GM18868 (cell line): ENCODE results near the gene WDFY1.
A peak's percentile ranks its signal among the peaks of the same experiment; 100 is the strongest.

Experiments used
- ATAC-seq: cut with Tn5 transposase; IDR thresholded peaks from one replicate; pipeline ENCODE4 v1.9.1; 2021; ENCODE audit warnings: mild to moderate bottlenecking, moderate library complexity; ENCODE audit not compliant: unreplicated experiment

The WDFY1 gene

DNA sequence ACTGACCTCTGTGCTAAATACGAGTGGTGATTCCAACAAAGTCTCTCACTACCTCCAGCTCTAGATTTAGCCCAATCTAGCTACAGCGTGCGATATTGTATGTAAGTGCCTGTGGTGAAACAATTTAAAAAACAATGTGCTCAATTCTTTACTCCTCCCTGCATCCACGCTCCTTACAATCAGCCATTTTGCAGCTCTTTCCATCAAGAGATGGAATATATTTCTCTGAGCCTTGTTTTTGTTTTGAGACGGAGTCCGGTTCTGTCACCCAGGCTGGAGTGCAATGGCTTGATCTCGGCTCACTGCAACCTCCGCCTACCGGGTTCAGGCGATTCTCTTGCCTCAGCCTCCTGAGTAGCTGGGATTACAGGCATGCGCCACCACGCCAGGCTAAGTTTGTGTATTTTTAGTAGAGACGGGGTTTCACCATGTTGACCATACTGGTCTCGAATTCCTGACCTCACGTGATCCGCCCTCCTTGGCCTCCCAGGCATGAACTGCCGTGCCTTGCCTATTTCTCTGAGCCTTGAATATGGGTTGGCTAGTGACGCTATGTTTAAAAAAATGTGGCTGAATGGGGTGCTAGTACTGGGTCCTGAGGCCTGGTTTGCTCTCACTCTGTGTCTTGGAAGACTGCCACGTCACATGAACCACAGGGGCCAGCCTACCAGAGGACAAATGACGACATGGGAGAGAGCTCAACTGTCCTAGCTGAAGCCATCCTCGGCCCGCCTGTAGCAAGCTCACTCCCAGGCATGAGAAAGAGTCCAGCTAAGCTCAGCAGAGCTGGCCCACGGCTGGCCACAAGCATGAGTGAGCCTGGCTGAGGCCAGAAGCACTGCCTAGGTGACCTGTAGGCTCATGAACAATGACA is 14.8 kb downstream of the WDFY1 start:
- ATAC-seq, result no peak

DNA sequence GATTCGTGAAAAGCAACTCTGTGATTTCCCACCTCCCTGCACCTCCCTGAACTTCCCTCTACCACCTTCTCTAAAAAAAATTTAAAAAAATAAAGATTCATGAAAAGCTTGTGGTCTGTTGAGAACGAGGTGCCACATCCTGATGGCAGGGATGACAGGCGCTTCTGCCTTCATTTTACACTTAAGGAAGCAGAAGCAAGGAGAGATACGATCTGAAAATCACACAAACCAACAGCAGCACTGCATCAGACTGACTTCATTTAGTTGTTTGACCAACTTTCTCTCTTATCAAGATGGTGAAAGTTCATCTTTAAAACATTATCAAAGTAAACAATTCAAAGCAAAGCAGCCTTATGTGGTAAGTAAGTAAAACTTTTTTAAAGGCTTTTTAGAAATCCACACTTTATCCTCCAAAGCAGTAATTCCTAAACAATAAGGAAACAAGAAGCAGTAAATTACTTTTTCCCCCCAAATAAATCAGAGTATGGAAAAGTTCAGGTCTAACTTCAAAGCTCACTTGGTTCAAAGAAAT is 15.5 kb downstream of the WDFY1 start:
- peak; percentile 61 for ATAC-seq

DNA sequence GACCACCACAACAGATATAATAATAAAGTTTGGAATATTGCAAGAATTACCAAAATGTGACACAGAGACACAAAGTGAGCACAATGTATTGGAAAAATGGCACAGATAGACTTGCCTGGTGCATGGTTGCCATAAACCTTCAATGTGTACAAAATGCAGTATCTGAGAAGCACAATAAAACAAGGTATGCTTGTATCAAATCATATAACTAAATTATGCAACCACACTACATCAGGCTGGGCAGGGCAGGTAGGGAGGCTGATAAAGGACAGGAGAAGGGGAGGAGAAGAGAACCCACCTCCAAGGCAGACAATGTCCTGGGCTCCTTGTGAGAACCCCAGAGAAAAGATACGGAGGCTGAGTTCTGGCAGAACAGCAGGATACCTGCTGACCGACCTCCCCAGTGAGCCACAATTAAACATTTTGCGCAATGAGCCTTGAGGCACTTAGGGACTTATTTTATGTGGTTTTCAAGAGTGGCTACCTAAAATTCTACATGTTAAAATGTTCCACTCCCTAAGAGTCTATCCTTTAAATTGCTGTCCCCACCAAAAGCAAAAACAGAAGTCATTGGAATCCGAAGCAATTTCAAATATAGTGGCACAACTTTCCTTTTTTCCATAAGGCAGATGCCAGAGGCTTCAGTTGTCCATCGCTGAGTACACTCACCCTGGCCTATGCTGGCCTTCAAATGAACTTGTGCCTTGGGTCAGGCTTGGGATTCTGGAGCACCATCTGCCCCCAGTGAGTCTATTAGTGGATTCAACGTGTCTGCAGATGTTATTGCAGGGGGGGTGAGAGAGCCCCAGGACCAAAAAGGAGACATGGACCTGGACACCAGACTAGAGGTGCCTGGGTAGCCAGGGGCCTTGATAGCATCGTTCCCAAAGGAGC is 16.8 kb downstream of the WDFY1 start:
- ATAC-seq, result no peak

DNA sequence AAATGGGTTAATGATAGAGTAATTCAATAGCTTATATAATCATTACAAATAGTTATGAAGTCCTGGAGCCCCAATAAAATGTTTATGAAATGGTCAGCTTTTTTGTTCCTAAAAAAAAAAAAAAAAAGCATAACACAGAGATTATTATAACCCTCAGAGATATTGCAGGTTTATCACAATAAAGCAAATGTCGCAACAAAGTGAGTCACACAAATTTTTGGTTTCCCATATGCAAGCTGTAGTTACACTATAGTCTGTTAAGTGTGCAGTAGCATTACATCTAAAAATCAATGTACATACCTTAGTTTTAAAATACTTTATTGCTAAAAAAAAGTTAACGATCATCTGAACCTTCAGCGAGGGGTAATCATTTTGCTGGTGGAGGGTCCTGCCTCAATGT is 20.0 kb downstream of the WDFY1 start:
- ATAC-seq, result no peak

DNA sequence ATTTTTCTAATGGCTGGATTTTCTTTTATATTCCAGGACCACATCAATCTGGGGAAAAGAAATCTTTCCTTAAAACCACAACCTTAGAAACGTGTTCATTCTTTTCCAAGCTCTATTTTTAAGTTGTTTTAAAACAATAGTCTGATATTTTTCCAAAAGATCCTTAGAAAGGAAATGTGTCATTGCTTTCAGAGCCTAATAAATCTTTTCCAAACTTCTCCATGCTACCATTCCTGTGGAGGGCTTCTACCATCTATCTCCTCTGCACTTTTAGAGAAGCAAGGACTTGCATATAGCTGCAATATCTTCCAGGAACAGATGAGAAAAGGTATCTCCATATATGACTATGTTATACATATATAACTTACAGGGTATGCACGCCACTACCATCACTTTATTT is 21.2 kb downstream of the WDFY1 start:
- ATAC-seq, result no peak

DNA sequence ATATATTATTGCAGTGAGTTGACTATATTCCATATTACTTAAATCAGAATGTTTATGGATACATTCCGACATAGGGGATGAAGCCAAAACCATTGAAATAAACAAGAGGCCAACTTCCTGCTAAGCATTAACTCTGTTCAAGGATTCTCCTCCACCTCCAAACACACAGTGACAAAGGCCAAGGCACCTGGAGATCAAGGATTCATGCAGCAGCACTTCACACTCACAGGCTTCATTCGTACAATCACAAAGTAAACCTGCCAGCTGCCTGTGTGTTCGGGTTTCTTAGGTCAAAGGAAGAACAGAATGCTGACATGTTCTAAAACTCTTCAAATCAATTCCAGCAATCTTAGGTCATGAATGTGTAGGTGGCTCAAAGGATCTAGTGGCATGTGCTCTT is 22.8 kb downstream of the WDFY1 start:
- no peak for ATAC-seq

DNA sequence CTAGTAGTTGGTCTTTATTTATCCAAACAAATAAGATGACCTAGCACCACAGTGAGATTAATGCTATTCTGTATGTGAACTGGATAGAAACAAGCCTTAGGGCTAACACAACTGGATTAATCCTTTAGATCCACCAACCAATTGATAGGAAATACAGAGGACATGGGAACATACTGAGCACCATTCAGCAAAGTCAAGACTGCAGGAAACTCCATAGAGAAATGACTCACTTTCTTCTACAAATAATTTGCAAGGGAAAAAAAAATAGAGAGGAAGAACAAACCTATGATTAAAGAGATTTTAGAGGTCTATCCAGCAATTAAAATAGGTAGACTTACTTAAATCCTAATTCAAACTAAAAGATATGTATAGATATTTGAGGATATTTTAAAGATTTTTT is 23.9 kb downstream of the WDFY1 start:
- no peak for ATAC-seq

DNA sequence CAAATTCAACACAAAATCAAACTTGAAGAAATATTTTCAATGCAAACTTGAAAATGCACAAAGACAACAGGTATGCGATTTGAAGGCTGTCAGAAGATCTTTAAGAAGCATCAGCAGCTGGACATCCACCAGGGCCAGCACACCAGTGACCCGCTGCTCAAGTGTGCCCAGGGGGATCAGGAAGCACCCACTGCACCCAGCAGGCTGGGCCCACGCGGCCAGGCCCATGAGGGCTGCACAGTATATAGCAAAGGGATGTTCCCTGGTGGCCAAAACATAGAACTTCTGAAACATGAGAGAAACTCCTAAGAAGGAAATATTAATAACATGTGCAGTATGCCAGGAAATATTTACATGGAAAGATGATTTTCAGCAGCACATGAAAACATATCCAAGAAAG is 25.0 kb downstream of the WDFY1 start:
- ATAC-seq, result no peak

DNA sequence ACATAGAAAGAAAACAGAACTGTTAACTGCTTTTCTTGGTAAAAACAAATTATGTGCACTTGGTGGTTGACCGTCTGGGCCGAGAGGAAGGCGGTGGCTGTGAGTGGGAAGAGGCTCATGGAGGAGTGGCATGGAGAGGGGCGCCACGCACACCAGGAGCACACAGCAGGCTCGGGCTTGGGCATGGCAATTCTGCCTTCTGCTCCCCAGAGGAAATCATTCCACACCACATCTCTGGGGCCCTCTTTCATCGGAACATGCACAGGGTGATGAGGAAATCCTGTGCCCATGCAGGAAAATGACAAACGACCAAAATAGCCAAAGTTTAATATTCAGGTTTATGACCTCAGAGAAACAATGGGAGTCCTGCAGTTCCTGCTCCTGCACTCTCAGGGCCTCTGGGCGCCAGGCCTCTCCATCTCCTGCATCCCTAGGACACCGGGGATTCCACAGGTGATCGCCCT is 26.4 kb downstream of the WDFY1 start:
- no peak for ATAC-seq

DNA sequence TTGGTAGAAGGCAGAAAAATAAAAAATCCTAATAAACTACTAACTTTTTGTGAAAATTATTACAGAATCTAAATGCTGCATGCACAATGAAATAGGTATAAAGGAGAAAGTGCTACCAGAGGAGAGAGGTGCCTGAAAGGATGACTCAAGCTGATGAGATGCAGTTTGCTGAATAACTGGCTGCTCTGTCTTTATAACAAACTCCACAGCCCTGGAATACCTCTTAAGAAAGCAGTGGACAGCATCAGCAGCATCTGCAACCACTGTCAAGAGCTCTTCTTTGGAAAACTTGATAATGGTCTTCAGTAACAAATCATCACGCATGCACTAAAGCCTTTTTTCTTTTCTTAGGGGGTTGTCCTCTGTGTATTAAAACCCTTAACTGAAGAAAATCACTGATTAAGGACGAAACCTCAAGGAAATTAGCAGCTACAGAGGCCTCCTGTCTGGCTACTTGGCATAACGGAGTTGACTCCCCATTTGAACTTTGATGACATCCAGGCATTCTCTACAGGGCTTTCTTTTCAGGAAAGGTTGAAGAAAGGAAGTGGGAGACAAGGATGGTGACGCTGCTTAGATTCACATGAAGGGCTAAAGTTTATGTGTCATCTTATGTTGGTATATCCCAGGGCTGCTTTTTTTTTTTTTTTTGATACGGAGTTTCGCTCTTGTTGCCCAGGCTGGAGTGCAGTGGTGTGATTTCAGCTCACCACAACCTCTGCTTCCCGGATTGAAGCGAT is 28.8 kb downstream of the WDFY1 start:
- ATAC-seq, result no peak

DNA sequence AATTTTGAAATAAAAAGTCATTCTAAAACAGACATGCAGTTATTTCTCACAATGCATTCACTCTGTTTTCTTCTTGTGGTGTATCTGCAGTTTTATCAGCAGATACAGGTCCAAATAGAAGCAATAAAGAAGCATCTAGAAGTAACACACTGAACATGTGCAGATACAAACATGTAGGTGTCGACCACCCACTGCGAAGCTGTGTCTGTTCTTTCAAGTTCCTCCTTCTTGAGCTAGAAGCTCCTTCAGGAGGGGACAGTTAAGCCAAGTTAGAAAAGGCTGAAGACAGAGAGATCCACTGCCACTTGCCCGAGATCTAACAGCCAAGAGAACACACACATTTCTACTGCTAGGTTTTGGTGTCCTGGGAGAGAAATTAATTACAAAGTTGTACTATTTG is 30.1 kb downstream of the WDFY1 start:
- no peak for ATAC-seq

DNA sequence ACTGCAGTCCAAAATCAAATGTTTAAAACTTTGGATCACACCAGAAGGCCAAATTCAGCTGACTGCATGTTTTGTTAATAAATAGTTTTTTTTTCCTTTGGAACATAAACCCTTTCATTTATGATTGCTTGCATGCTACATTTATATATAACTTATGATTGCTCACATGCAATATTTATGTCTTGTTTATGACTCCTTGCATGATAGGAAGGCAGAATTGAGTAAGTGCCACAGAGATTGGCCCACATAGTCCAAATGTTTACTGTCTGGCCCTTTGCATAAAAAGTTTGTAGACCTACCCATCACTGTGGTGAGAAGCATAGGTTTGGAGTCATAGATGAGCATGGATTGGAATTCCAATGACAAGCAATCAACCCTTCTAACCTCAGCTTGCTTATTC is 30.8 kb downstream of the WDFY1 start:
- no peak for ATAC-seq

DNA sequence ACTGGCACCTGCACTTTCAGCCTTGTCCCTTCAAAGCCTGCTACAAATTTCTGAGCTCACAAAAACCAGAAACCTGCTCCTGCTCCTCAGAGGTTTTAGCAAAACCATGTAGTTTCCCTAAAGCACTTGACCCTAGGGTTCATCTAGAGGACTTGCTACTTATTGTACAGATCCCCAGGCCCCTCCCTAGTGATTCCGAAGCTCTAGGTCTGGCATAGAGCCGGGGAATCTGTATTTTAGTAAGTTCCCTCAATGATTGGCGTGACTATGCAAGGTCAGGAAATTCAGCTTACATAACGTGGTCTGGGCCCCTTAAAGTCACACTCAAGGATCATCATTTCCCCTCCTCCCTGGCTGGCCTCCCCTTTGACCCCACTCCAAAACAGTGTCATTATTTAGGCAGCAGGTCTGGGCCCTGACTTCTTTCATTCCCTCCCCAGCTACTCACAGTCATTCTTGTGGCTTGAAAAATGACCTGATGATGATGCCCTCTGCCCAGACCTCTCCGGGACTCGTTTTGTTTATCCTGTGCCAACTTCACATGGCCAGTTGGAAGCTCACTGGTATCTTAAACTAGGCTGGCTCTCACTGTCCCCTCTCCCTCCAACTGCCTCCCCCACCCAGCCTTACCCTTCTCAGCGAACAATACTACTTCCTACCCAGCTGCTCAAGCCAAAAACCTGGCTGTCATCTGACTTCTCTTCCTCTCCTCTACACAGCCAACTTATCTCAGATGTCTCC is 36.0 kb downstream of the WDFY1 start:
- ATAC-seq, result no peak

DNA sequence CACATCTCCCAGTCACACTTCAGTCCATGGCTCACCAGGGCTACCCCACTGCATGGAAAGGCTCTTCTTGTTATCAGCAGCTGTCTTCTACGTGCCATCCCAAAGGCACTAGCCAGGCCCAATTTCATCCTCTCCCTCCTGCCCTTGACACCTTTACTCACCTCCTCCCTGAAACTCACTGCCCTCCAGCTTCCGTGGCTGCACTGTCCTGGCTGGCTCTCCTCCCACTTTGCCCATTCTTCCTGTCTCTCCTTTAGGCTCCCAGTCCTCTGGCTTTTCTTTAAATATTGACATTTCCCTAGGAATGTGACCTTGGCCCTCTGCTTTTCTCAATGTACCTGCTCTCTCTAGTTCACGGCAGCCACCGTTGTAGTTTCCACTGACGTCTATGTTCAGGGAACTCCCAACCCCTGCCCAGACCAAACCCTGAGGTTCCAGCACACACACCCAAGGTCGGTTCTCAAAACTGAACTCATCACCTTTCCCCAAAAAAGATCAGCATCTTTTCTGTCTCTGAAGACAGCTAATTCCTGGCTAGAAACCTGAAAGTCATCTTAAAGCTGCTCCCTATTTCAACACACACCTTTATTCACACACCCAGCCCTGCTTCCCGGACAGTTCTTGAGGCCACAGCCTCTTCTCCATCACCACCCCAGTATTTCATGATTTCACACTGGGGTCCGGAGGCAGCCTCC is 36.7 kb downstream of the WDFY1 start:
- no peak for ATAC-seq

DNA sequence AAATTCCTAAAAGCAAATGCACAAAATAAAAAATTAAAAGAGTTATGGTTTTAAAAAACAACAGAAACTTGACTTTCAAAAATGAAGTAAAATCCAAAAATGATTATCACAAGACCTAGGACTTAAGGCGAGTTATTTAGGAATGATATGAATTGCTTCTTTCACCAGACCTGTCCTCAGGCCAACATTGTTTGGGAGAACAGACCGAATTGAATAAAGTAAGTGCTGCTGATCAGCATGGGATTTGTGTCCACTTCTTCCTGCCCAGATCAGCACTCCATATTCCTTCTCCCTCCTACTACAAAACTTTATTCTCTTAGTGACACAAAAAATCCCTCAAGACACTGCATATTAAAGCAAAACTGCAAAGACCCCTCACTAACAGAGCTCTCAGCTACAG is 39.1 kb downstream of the WDFY1 start:
- ATAC-seq, result no peak

DNA sequence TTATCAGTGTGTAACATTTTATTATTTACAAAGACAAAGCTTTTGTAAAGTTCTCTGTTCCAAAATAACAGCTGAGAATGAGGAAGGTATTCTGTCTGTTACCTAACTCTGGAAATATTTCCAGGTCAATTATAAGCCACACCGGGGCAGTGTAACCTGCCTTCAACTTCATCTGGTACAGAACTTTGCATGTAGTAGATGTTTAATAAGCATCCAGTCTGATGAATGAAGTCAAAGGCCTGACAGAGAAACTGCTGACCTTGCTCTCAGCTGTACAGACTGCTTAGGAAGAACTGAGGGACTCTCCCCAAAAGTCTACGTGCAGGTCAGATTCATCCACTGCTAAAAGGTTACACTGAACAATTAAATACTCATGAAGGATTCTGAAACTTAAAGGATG is 43.3 kb downstream of the WDFY1 start:
- ATAC-seq, result no peak

DNA sequence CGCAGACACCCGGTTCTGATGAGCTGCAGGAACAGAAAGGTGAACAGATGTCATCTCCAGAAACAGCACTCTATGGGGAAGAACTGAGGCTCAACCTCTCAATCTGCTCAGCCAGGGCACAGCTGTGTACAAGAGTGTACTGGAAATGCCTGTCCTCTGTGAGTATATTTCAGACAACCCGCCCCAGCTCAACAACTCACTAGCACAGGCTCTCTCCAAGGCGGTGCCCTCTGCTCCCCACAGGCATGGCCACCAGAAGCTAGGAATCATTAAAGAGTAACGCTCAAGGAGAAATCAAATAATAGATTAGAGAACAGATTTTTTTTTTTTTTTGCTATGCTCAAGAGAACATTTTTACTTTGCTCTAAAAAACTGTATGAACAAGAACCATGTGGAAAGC is 43.8 kb downstream of the WDFY1 start:
- ATAC-seq, result no peak

DNA sequence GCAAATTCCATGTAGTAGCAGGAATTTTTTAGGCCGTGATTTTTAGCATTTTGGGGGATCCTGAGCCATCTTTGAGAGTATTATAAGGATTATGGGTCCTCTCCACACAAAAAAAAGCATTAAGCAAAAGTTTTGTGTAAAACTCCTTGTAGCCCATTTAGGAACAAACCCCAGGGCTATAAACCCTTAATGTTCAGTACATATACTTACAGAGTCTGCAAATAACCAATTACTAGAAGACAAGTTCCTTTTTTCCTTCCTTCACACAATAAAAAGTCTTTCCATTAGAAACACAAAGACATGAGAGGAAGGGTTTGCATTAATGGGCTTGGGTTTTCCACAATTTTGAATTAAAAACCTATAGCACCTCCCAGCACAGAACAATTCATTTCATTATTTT is 44.6 kb downstream of the WDFY1 start:
- ATAC-seq, result no peak

DNA sequence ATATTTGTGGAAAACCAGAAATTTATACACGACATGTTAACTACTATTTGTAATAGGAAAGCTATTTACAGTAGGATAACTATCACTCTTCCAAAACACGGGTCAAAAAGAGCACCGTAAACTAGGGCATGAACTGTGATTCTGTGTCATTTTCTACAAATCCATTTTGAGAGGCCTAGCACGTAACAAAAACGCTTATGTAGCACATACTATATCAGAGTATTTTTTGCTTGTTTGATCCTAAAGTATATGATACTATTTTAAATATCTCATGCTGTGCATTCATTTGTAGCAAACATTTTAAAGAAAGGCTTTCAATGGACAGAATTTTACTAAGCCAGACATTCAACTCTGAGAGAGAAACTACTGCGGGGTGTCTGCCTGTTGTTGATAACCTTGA is 45.1 kb downstream of the WDFY1 start:
- no peak for ATAC-seq
